Effector CD4-positive, alpha-beta T cell (primary cell): ENCODE data around the gene DCAF11.

Source experiments
- DNase-seq: peaks from one replicate; pipeline ENCODE4 v3.0.0-alpha.2; 2020
- total RNA-seq: gene quantifications from one replicate; lab custom pipeline; 2026; lab: John Stamatoyannopoulos, UW

DCAF11 gene
- total RNA-seq = 89.7 reads per million, percentile 80 among the genes with 10 or more reads in this experiment

DNA sequence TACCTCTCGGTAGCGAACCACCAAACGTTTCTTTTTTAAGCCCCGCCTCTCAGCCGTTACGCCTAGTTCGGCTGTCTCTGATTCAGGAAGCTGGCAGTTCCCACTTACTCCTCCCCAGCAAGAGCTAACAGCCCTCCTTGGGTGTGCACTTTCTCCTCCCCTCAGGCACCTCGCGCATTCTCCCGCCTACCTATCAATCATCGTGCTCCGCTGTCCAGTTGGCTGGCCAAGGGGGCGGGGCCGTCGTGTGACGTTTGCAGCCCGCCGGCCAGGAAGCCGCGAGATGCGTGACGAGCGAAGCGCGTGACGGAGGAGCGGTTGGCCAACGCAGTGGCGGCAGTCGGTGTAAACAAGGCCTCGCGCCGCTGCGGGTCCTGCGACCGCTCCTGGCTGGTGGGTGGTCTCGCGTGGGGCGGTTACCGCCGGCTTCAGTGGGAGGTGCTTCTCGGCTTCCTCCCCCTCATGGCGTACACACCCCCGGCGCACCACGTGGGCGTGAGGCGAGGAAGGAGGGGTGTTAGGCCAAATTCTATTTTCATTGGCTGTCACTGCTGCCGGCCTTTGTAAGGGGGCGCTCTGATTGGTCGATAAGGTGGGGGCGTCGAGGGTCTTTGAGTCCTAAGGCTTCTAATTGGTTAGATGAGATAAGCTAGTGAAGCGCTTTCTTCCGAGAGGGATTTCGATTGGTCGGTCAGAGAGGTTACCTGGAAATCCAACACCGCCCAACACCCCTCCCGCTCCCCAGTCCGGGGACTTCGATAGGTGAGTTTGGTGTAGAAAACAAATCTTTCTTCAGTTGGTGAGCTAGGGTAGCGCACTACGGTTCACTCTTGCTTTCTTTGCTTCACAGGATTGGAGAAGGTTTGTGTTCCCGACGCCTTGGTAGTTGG lies at the start of gene DCAF11, which contains the start of gene NRL:
TSS of gene DCAF11 (plus strand) at position 246 of the 890 bp plus-strand sequence. CDS start 818 bp downstream, outside the sequence.
TSS of gene NRL (minus strand) at position 418 of the 890 bp plus-strand sequence. CDS start 32,101 bp downstream, outside the sequence.
- peak; percentile 98 for DNase-seq

- no peak for DNase-seq
These were observed 49.7 kb upstream of the DCAF11 start for GRCh38 chr14:24064856-24065255.

GRCh38 chr14:24065408-24065807 lies 49.2 kb upstream of the DCAF11 start:
- no peak for DNase-seq

GRCh38 chr14:24066496-24067132 lies 48.0 kb upstream of the DCAF11 start:
- DNase-seq = no peak

DNA sequence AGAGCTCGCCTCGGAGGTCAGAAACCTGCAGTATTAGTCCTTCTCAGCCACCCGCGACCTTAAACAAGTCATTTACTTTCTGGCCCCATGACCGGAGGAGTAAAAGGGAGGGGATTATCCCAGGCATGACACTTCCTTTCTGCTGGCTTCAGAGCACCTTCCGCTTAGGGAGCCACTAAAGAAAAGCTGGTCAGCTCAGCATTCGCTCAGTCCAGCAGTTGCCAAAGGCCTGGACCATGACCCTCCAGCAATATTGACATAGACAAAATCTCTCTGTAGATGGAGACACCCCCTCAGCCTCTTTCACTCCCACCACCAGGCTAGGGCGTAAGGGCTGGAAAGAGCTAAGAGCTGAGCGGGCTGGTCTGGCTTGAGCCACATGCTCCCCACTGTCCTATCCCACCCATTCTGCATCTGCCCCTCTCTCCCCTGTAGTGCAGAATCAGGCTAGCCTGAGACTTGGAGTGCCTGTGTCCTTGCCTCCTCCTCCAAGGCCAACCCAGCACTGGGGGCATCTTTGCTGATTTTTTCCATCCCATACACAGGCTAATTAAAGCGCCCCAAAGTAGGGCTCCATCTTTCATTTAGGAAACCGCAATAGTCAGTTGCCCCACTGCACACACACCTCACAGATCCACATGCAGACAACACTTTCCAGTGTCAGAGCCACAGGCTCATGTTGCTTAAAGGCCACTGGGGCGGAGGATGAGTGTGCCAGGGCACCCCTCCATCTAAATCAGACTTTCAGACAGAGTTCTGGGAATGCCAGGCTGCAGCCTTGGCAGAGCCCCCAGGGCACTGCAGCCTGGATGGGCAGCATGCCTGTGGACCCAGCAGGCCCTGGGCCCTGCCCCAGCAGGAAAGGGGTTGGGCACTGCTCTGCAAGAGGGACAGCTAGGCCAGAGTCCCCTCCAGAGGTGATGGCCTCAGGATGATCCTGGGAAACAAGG lies 47.2 kb upstream of the DCAF11 start:
- DNase-seq = no peak

- no peak for DNase-seq
These were observed 45.7 kb upstream of the DCAF11 start for GRCh38 chr14:24068711-24069410.

DNA sequence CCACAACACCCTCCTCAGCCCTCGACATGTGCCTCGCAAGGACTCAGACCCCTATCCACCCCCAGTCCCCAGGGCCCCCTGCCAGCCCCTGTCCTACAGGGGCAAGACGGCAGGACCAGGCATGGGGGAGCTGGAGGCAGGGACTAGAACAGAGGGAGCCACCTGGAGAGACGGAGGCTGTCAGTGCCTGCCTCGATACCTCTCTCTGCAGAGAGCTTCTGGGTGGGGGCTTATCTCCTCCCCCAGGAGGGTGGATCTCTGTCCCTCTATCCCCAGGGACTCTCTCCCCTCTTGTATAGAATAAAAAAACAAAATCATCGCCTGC lies 45.2 kb upstream of the DCAF11 start:
- no peak for DNase-seq

- DNase-seq = no peak
These were observed 44.1 kb upstream of the DCAF11 start for GRCh38 chr14:24070285-24071143.

DNA sequence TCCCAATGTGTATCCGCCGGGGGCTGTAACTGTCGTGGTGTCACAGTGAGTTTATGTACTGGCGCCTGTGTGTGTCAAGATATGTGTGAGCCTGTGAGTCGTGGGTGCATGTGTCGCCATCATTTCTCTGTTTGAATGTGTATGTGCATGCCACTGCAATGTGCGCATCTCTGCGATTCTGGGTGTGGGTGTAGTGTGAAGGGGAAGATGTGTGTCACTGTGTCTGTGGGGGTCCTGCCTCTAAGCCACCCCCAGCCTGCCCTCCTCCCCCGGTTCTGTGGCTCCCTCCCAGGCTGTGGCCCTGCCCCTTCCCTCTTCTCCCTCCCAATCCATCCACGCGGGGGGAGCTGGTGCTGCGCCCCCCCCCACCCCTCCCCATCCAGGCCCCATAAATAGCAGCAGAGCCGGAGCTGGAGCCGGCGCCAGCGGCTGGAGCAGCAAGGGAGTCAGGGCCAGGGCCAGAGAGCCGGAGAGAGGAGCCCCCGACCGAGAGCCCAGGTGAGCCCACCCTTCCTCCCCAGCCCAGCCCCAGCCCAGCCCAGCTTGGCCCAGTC lies 43.4 kb upstream of the DCAF11 start, which contains the start of gene CPNE6:
TSS of gene CPNE6 (plus strand) at position 419 of the 554 bp plus-strand sequence. CDS start 1,375 bp downstream, outside the sequence.
- no peak for DNase-seq

GRCh38 chr14:24071836-24072430 lies 42.6 kb upstream of the DCAF11 start:
- no peak for DNase-seq

DNA sequence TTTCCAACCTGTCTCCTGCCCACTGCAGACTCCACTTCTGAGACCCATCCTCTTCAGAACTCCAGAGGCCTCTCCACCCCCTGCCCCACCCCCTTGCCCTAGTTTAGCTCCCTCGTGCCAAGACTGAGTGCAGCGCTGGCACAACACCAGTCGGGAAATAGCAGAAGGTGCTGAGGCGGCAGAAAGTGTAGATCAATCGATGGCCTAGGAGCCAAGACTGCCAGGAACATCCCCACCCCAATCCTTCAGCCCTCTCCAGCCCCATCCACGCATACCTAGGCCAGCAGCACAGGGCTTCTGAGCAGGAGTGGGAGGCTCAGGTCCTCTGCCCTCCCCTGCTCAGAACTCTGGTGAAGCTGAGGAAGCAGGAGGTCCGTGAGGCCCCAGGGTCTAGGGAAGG lies 42.1 kb upstream of the DCAF11 start:
- no peak for DNase-seq

DNA sequence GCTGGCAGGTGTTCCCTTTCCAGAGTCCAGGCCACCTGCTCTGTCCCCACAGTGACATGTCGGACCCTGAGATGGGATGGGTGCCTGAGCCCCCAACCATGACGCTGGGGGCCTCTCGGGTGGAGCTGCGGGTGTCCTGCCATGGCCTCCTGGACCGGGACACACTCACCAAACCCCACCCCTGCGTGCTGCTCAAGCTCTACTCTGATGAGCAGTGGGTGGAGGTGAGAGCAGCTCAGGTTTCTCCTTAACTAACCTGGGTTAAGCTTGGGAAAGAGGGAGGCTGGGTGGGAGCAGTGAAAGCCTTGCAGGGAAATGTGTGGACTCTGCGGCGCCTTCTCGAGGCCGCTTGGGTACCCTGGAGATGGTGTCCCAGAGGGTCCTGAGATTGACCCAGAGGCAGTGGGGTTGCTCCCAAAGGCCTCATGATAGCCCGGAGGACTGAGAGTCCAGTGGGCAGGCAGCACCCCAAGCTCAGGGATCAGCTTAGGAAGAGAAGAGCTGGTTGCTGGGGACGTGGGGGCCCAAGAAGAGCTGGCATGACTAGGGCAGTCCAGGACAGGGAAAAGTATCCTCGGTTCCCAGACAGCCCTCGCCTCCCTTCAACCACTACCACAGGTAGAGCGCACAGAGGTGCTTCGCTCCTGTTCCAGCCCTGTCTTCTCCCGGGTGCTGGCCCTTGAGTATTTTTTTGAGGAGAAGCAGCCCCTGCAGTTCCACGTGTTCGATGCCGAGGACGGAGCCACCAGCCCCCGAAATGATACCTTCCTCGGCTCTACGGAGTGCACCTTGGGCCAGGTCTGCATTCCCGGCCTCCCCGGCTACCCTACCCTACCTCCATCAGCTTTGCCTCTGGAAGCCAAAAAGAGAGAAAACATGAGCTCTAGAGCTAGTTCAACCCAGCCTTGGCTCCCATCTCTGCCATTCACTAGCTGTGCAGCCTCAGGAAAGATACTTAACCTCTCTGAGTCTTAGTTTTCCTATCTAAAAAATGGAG lies 41.4 kb upstream of the DCAF11 start:
- DNase-seq = no peak

GRCh38 chr14:24074625-24075484 lies 39.7 kb upstream of the DCAF11 start:
- DNase-seq = no peak

DNA sequence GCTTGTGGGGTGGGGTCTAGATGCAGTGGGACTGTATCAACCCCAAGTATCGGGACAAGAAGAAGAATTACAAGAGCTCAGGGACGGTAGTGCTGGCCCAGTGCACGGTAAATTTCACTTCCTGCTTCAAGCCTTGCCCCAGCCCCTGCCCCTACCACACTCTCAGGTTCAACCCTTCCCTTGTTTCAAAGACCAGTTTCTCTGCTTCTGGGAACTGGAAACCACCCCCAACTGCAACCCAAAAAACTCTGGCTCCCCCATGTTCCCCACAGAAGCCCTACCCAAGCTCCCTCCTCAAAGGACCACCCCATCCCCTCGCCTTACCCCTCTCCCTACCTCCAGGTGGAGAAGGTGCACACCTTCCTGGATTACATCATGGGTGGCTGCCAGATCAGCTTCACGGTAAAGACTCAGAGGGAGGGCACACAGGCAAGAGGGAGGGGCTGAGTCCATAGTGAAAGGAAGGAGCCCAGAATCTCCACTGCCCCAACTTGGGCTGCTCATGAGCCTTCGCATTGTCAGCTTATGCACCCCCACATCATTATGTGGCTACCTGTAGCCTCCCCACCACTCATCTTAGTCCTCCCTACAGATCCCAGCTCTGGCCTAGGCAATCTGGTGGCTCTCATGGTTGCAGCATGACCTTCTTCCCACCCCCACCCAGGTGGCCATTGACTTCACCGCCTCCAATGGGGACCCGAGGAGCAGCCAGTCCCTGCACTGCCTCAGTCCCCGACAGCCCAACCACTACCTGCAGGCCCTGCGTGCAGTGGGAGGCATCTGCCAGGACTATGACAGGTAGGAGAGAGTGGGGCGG lies 38.9 kb upstream of the DCAF11 start:
- DNase-seq = no peak

- no peak for DNase-seq
These were observed 38.3 kb upstream of the DCAF11 start for GRCh38 chr14:24076302-24076601.

DNA sequence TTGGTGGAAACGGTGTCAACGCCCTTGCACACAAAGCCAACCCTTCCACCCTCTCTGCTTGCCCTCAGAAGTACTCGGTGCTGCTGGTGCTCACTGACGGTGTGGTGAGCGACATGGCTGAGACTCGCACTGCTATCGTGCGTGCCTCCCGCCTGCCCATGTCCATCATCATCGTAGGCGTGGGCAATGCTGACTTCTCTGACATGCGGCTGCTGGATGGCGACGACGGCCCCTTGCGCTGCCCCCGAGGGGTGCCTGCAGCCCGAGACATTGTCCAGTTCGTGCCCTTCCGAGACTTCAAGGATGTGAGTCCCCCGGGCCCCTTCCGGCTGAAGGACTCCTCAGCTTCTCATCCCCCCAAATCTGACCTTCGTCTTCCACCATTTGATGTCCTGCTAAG lies 37.5 kb upstream of the DCAF11 start:
- no peak for DNase-seq

GRCh38 chr14:24078146-24078545 lies 36.4 kb upstream of the DCAF11 start:
- no peak for DNase-seq
